Activated CD8-positive, alpha-beta memory T cell treated with anti-CD3 and anti-CD28 coated beads for 48 hours (primary cell): Measurements from ENCODE around the gene ZNF532.
"Not testable (repeated sequence)": the region's sequence is repeated elsewhere in the genome, so short reads cannot be mapped to it uniquely, and the experiment has no call there.

ENCODE experiments used
- DNase-seq, 3 experiments: peaks; one replicate each; pipeline ENCODE4 v3.0.0-alpha.2; 2020; ENCODE audit warnings: low read depth in 2 of 3, low spot score in 2 of 3

ZNF532 gene

DNA sequence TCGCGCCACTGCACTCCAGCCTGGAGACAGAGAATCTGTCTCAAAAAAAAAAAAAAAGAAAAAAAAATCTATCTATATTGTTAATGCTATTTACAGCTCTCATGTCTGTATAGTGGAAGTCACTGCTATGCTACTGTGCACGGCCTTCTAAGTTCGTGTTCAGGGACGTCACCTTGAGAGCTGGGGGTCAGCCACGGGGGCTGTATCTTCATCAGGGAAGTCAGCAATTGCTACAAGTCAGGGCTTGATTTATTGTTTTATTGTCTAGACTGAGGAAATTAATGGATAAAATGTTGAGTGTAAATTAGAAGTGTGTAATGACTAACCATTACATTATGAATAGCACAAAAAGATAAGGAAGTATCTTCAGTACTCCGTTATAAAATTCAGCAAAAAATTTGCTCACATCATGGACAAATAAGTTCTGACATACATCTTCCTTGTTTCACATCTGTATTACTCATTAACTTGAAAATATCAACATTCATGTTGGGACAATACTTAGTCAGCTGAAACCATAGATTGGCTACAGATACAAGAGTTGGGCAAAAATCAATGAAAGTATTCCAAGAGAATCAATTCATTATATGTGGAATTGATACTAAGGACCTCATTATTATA is 138.4 kb downstream of the ZNF532 start:
- no peak for DNase-seq

DNA sequence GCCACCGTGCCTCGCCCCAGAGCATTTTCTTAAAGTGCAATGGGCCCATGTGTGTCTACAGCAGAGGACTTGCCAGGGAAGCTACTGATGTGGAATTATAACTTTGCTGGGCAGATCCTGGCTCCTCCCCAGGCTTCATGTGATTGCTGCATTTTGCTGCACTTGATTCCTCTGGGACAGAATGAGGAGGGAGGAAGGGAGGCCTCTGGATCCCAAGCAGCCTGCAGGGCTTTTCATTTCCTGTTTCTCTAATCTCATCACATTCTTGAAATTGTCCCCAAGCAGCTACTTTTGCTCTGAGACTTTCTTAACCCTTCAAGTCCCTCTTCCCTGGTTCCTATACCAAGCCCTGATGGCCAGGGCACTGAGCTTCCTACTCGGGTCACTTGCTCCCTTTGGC is 140.6 kb downstream of the ZNF532 start:
- DNase-seq, result no peak

DNA sequence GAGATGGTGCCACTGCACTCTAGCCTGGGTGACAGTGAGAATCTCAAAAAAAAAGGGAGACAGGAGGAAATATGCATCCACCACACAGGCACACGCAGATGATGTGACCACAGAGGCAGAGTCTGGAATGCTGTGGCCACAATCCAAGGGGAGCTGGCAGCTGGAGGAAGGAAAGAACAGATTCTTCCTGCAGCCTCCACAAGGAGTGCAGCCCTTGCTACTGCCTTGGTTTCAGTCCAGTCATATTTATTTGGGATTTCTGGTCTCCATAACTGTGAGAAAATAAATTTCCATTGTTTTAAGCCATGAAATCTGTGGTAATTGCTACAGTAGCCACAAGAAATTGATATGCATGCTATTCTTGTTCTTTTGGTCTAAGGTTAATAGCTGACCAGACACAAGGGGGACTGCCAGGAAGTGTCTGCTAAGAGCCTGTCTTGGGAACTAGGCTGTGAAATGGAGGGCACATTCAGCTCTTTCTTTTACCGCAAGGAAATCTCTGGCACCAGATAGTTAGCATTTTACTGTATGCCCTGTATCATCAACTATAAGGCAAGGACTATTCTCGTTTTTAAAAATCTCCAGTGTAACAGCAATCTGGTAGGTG is 141.9 kb downstream of the ZNF532 start:
- no peak for DNase-seq

DNA sequence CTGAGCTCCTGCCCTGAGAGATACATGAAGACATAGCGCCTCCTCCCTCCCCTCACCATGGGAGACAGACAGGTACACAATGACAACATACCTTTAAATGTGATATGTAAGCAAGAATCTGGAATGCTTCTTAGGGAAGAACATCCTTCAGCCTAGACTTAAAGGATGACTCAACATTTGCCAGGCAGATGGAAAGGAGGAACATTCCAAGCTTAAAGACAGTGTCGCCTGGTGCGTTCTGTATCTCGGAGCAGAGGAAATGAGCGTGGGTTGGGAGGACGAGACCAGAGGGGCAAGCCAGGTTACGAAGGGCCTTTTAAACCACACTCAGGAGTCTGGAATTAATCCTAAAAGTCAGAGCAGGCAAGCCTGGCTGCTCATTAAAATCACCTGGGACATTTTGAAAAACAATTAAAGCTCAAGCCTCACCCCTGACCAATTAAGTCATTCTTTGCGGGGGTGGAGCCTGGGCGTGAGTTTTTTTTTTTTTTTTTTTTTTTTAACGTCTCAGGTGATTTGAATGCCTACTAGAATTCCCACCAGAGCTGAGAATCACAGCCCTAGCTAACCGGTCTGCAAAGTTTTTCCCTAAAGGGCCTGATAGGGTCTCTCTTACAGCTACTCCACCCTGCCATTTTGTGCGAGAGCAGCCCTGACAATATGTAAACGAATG is 143.8 kb downstream of the ZNF532 start:
- DNase-seq, result no peak

DNA sequence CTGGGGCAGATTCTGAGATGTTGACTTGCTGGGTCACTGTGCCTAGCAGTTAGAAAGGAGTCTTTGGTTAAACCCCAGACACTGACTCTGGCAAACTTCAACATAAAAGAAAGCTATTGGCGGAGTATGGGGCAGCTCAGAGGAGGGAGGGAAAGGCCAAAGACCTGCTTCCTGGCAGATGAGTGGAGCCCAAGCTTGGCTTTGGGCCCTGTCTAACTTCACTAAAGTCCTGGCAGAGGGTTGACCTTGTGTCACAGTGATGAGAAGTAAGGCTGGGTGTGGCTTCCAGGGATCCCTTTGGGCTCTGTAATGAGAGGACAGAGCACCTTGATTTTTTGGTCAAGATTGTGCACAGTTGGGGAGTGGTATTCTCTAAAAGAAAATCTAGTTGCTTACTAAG is 145.2 kb downstream of the ZNF532 start:
- DNase-seq, result no peak

DNA sequence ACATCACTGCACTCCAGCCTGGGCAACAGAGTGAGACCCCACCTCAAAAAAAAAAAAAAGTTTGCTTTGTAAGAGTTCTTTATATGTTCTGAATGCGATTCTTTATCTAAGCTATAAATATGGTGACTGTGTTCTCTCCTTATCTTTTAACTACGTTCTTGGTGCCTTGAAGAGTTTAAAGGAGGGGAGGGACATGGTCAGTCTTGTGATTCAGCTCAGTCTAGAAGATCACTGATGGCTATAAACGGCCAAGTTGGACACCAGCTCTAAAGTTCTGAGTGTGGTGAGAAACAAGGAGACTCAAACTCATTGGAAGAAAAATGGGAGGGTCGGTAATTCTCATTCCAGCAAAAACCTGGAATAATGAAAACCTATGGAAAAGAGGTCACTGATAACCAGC is 146.6 kb downstream of the ZNF532 start:
- no peak for DNase-seq

DNA sequence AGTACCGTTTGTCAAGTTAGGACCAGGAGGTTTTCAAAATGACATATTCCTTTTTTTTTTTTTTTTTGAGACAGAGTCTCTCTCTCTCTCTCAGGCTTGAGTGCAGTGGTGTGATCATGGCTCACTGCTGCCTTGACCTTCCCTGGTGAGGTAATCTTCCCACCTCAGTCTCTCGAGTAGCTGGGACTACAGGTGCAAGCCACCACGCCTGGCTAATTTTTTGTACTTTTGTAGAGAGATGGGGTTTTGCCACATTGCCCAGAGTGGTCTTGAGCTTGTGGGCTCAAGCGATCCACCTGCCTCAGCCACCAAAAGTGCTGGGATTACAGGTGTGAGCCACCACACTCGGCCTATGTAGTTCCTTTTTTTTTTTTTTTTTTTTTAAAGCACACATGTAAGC is 147.1 kb downstream of the ZNF532 start:
- DNase-seq, result no peak

DNA sequence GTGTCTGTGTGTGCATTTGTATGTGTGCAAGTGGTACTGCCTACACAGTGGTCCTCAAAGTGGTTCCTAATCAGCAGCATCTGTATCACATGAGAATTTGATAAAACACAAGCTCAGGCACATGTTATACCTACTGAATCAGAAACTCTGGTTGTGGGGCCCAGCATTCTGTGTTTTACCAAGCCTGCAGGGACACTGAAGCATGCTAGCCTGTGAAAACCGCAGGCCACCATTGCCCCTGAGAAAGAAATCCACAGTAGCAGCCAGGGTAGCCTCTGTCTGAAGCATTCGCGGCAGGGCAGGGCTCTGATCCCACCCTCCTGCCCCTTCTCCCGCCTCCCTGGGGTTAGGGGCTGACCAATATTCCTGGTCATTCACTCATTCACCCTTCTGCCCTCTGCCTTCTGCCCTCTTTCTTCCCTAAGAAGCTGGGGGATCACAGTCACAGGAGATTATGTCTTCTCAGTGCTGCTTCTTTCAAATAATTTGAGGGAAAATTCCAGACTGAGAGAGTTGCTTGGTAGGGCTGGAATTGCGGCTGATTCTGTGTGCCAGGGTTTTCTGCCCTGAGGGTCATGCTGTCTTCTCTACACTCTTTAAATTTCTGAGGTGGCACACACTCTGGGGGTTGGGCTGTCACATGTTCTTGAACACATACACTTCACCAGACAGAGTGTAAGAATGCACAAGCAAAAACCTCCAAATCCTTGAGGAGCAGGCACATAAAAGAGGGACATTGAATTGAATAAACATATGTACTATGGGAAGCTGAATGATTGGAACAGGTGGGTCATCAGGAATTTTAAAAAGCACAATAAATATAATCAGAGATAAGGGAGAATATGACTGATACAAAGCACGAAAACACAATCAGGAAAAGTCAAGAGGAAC is 148.4 kb downstream of the ZNF532 start:
- DNase-seq, result no peak

DNA sequence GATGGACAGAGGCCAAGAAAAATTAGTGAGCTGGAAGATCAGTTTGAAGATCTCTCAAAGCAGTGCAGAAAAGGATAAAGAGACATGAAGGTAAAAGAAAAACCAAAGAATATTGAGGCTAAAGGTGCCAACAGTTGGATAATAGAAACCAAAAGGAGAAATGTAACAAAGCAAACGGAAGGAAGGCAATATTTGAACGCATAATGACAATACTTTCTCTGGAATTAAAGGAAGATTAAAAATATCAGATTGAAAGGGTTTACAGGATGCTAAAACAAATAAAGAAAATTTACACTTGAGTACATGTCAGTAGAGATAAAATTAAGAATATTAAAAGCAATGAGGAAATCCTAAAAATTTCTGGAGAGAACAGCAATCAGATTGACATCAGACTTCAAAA is 149.1 kb downstream of the ZNF532 start:
- DNase-seq, result no peak

DNA sequence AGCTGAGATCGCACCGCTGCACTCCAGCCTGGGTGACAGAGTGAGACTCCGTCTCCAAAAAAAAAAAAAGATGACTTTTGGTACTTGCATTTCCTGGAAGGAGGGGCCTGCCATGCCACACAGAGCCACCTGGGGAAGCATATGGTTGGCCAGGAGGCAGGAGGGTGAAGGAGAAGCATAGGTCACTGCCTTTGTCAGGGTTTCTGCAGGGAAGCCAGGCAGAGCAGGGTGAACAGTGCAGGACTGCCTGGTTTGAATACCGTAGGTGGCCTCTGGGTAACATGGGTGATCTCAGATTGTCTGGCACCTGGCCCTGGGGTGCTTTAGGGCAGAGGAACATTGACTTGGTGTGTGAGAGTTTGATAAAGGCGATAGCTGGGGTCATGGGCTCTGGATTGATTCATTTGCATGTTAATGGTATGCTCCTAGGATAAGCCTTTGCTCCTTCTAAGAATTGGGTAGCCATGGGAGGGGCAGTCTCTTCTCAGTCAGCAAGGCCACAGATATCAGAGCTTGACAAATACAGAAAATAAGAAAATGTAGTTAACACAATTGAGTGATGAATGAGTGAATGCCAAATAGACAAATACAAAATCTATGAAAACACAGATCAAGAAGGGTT is 151.0 kb downstream of the ZNF532 start:
- no peak for DNase-seq

DNA sequence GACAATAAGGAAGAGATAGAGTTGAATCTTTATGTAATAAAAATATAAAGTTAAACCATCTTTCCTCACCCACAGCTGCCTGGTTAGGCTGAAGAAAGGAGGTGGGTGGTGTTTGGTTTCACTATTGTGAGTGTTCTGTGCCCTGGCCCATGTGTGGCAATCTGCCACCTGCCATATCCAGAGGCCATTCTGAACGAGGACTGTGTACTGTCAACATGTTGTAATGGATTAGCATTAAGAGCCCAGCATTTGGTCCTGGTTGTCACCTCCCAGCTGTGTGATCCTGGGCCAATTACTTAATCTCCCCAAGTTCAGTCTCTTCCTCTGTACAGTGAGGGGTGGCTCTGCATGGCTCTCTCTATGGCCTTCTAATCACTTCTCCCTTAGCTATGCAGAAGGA is 156.8 kb downstream of the ZNF532 start:
- no peak for DNase-seq

DNA sequence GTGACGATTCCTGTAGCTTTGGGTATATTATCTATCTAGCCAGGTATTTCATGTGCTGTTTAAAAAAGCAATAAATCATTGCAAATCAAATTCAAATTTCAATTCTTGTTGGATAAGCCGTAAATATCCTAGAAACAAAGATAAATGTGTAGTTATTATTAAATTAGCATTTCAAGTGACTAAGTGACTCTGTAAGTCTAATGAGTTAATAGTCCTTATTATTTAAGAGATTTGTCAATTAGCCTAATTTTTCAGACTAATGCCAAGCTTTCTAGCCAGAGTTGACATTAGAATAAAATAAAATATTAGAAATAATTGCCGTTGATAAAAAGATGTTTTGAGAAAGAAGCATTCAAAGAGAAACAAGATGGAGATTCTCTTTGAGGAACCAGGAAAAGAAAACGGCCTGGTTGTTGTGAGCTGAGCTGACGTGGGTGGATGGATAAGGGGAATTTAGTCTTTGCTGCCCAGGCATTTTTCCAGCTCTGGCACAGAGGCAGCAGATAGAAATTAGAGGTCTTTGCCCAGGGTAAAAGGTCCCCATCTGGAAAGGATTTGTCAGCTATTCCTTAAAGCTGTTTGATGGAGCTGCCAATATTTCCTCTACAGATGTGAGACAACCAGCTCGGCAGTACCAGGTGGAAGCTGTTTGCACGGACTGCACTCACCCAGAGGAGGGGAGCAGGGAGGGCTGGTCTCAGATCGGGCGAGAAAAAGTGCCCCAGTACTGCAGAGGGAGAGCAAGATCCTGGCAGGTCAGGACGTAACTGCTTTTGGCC is 157.7 kb downstream of the ZNF532 start:
- no peak for DNase-seq

DNA sequence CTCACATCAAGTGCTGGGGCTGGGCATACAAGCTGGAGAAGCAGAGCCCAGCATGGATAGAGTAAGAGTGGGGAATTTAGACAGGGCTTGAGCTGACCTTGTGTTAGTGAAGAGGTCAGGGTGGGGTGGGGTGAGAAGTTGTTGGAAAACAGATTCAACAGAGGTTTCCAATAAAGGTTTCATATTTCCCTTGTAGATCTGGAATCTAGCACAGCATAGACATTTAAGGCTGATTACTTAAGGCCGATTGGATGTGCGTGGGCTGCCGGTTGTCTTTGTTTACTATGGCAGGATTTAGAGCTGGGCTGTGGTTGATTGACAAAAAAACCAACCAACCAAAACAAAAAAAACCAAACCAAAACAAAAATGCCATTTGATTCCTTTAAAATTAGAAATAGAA is 160.2 kb downstream of the ZNF532 start:
- no peak for DNase-seq

DNA sequence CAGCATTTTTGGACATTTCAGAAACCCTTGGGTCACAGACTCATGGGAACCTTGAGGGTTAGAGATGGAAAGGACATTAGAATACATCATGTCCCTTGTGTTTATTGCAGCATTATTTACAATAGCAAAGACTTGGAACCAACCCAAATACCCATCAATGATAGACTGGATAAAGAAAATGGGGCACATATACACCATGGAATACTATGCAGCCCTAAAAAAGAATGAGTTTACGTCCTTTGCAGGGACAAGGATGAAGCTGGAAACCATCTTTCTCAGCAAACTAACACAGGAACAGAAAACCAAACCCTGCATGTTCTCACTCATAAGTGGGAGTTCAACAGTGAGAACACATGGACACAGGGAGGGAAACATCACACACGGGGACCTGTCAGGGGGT is 160.9 kb downstream of the ZNF532 start:
- not testable (repeated sequence) for DNase-seq

DNA sequence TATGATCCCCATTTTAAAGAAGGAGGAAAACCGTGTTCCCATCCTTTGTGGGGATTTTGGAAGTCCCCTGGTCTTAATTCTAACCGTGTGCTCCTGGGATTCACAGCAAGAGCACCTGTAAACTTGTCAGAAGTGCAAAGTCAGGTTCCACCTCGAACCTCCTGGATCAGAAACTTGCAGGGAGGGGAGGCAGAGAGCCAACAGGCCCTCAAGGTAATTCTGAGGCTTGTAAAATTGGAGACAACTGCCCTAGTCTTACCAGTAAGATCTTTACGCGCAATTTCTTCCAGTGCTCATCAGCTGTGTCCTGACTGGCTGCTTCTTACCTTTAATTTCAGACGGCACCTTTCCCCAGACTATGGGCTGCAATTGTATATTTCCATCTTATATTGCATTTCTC is 161.7 kb downstream of the ZNF532 start:
- DNase-seq, result no peak

DNA sequence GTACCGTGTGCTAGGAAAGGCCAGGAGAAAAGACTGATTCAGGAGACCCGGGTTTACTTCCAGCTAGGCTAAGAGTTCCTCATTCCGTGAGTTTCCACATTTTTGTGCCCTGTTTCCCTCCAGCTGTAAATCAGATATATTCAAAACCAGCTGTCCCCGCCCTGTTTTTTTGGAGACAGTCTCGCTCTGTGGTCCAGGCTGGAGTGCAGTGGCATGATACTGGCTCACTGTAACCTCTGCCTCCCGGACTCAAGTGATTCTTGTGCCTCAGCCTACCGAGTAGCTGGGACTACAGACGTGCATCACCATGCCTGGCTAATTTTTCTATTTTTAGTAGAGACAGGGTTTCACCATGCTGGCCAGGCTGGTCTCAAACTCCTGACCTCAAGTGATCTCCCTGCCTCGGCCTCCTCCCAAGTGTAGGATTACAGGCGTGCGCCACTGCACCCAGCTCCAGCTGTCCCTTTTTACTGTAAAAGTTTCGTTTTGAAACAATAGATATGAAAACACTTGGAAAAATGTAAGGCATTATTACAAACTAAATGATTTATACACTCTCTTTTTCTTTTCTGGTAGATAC is 162.2 kb downstream of the ZNF532 start:
- no peak for DNase-seq

DNA sequence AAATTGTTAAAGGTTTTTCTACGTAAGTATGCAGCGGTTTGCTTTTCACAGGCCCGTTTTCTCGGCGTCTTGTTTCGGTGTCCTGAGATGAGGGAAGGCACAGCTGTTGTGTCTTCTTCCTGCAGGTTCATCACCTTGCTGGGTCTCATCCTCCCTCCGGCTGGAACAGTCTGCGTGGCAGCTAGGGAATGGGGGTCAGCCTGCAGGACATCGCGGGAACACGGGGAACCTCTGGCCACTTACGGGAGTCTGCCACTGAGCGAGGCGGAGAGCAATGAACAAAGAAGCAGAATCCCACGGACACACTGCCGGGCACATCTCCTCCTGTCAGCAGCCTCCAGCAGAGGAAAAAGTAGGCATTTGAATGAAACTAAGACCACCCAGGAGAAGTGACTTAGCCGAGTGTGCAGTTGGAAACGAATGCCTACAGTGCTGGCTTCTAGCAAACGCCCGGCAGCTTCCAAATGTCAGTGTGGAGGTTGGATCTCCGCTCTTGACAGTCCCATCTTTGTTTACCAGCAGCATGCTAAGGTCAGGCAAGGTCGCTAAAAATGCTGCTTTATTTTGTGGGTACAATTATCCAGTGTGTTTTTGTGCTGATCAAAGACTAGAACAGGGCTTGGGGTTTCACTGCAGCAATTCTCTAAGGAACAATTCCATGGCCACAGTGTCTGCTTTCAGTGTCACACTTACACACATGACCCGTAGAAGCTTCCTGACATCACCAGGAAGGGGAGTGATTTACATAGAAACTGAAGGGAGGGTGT is 165.2 kb downstream of the ZNF532 start:
- DNase-seq, result no peak

DNA sequence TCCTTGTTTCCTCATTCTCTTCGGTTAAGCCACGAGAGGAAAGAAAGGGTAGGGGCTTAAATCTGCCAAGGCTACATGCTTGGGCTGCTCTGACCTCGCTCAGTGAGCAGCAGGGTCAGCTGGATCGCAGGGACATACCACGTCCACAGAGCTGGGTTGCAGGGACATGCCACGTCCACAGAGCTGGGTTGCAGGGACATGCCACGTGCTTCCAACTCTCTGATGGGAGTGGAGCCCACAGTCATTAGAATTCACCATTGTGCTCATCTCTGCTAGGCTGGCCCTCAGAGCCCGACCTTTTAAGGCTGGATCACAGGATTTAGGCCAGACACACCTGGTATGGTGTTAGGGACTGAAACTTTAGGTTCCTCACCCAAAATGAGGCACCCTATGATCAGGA is 167.6 kb downstream of the ZNF532 start:
- DNase-seq, result no peak

DNA sequence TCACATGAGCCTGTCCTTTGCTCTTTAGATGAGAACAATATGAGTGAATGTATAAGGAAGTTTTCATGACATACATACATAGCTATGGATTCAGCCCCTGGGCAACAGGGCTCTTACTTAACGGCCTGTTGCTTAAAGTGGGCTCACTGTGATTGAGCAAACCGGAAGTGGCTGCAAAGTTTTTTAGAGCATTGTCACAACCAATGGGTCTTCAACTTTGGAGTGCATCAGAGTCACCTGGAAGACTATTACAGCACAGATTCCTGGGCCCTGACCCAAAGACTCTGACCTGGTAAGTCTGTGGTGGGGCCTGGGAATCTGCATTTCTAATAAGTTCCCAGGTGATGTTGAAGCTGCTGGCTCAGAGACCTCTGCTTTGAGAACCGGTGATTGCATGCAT is 168.7 kb downstream of the ZNF532 start:
- no peak for DNase-seq

DNA sequence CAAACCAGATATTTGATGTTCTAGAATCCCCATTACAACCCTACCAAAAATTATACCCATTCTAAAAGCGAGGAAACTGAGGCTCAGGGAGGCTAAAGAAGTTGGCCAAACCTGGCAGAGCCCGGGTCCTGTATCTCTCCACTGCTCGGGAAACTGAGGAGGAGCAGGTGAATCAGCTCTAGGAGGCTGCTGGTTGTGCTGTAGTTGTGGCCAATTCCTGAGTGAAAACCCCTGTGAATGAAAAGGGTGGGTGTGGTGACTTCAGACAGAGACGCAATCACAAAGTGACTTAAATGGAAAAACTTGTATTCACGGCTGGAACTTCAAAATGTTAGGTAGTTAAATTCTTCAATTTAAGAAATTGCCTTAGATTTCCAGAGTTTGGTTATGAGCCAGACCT is 169.3 kb downstream of the ZNF532 start:
- no peak for DNase-seq
